Measurements from ENCODE around the gene COX10.
"Not testable (repeated sequence)": the region's sequence is repeated elsewhere in the genome, so short reads cannot be mapped to it uniquely, and the experiment has no call there.

COX10 gene

GRCh38 chr17:14211246-14211645 is 141.9 kb downstream of the COX10 start:
- DNase-seq, result no peak

- no peak for DNase-seq
Measured at GRCh38 chr17:14211801-14212200, 142.5 kb downstream of the COX10 start.

- DNase-seq, result no peak
Measured at GRCh38 chr17:14212401-14212800, 143.1 kb downstream of the COX10 start.

GRCh38 chr17:14214271-14214670 is 145.0 kb downstream of the COX10 start:
- no peak for DNase-seq

- DNase-seq, result no peak
Measured at GRCh38 chr17:14222611-14223010, 153.3 kb downstream of the COX10 start.

- no peak for DNase-seq
Measured at GRCh38 chr17:14225254-14225980, 156.1 kb downstream of the COX10 start.

GRCh38 chr17:14227052-14227451 is 157.7 kb downstream of the COX10 start:
- no peak for DNase-seq

- no peak for DNase-seq
Measured at GRCh38 chr17:14228903-14229302, 159.6 kb downstream of the COX10 start.

- DNase-seq, result not testable (repeated sequence)
Measured at GRCh38 chr17:14231187-14231586, 161.9 kb downstream of the COX10 start.

GRCh38 chr17:14235047-14235446 is 165.7 kb downstream of the COX10 start:
- not testable (repeated sequence) for DNase-seq

- DNase-seq, result not testable (repeated sequence)
Measured at GRCh38 chr17:14236032-14236431, 166.7 kb downstream of the COX10 start.

- not testable (repeated sequence) for DNase-seq
Measured at GRCh38 chr17:14236762-14237161, 167.5 kb downstream of the COX10 start, which contains the start of gene CDRT15. Gene CDRT15 (minus strand): TSS chr17:14236862. CDS start chr17:14236833, 29 bp downstream.

GRCh38 chr17:14239271-14239670 is 170.0 kb downstream of the COX10 start:
- not testable (repeated sequence) for DNase-seq

GRCh38 chr17:14245002-14245401 is 175.7 kb downstream of the COX10 start:
- no peak for DNase-seq

- DNase-seq, result no peak
Measured at GRCh38 chr17:14245629-14246028, 176.3 kb downstream of the COX10 start.

Measured in NCI-H1694 treated with DMSO at 0.1 percent for 48 hours (cell line).